HG03565 (cell line): ENCODE data around the gene GPR15.

Experiments
- ATAC-seq: cut with Tn5 transposase; IDR thresholded peaks from one replicate; pipeline ENCODE4 v1.9.1; 2021; ENCODE audit warnings: mild to moderate bottlenecking, moderate library complexity; ENCODE audit not compliant: unreplicated experiment

Gene GPR15

GRCh38 chr3:98531622-98532274 is at the start of gene GPR15:
GPR15 (plus strand) TSS chr3:98531978; CDS start chr3:98532034, 56 bp downstream.
- peak; percentile 23 for ATAC-seq

- ATAC-seq, result no peak
Observed at GRCh38 chr3:98482717-98483482, 48.9 kb upstream of the GPR15 start.

GRCh38 chr3:98483626-98484025 is 48.2 kb upstream of the GPR15 start:
- no peak for ATAC-seq

- ATAC-seq, result no peak
Observed at GRCh38 chr3:98497381-98497780, 34.4 kb upstream of the GPR15 start, which contains the start of gene OR5K2. OR5K2 (plus strand) TSS chr3:98497681; CDS start chr3:98497681, 0 bp downstream.

- ATAC-seq, result no peak
Observed at GRCh38 chr3:98500019-98500418, 31.8 kb upstream of the GPR15 start.

- no peak for ATAC-seq
Observed at GRCh38 chr3:98501270-98501669, 30.5 kb upstream of the GPR15 start.

GRCh38 chr3:98501863-98502576 is 29.8 kb upstream of the GPR15 start:
- ATAC-seq, result no peak

- no peak for ATAC-seq
Observed at GRCh38 chr3:98504539-98504938, 27.2 kb upstream of the GPR15 start.

- ATAC-seq, result no peak
Observed at GRCh38 chr3:98508582-98508981, 23.2 kb upstream of the GPR15 start.

GRCh38 chr3:98512576-98512975 is 19.2 kb upstream of the GPR15 start:
- no peak for ATAC-seq

GRCh38 chr3:98513091-98513511 is 18.7 kb upstream of the GPR15 start:
- no peak for ATAC-seq

GRCh38 chr3:98513736-98514135 is 18.0 kb upstream of the GPR15 start:
- no peak for ATAC-seq

- no peak for ATAC-seq
Observed at GRCh38 chr3:98514948-98515347, 16.8 kb upstream of the GPR15 start.

- no peak for ATAC-seq
Observed at GRCh38 chr3:98518816-98519215, 13.0 kb upstream of the GPR15 start.

GRCh38 chr3:98519351-98519750 is 12.4 kb upstream of the GPR15 start:
- no peak for ATAC-seq

- ATAC-seq, result peak; percentile 25
Observed at GRCh38 chr3:98521897-98522543, 9.8 kb upstream of the GPR15 start.

GRCh38 chr3:98522544-98523281 is 9.1 kb upstream of the GPR15 start, which contains the start of gene CLDND1:
CLDND1 (minus strand) TSS chr3:98522902; CDS start chr3:98521424, 1,478 bp downstream.
- ATAC-seq, result peak; percentile 76

GRCh38 chr3:98525494-98525893 is 6.3 kb upstream of the GPR15 start:
- ATAC-seq, result no peak

- ATAC-seq, result no peak
Observed at GRCh38 chr3:98528474-98529346, 3.1 kb upstream of the GPR15 start.
